OCI-LY7 (cell line): ENCODE measurements around the gene CXCL10. TPM values are rescaled to one million over a fixed set of nuclear protein-coding genes. Genes with fewer than 3 reads are reported as not detected.

Experiments
- BruUV-seq: library from RNA; stranded (reverse); fragments of 400-500 nt; replicated peaks from 2 replicates; lab custom pipeline; 2021; lab: Mats Ljungman, UMichigan
- CTCF ChIA-PET: fragments of 300-600 bp; sonication (Branson Sonifier 250); formaldehyde crosslinking; loops from one replicate; lab custom pipeline; 2022; ENCODE audit warnings: antibody characterized with exemption; ENCODE audit not compliant: unreplicated experiment; lab: Charles Lee
- POLR2A ChIA-PET: fragments of 300-600 bp; sonication (Branson Sonifier 250); formaldehyde crosslinking; loops from one replicate; lab custom pipeline; 2022; ENCODE audit warnings: antibody characterized with exemption; lab: Charles Lee
- DNase-seq: peaks from one replicate; pipeline ENCODE4 v3.0.0-alpha.2; 2015; ENCODE audit warnings: low spot score
- H2AFZ ChIP-seq: fragments of 200-600 bp; sonication (generic), shearing (Covaris generic); 2 replicates; pipeline ENCODE4 v1.6.1; 2014; ENCODE audit warnings: mild to moderate bottlenecking, antibody characterized with exemption, low read length, moderate library complexity
- H3K27ac ChIP-seq: fragments of 200-600 bp; sonication (generic); 2 replicates; pipeline ENCODE4 v1.5.1; 2014; ENCODE audit warnings: mixed run types, low read depth, mild to moderate bottlenecking, moderate library complexity, low read length, inconsistent platforms; ENCODE audit not compliant: poor library complexity, severe bottlenecking
- H3K36me3 ChIP-seq: fragments of 200-600 bp; sonication (generic); 2 replicates; pipeline ENCODE4 v1.6.1; 2014; ENCODE audit warnings: mild to moderate bottlenecking, antibody characterized with exemption, low read length, moderate library complexity, mixed read lengths; ENCODE audit not compliant: insufficient read depth
- H3K4me1 ChIP-seq: fragments of 200-600 bp; sonication (generic); 2 replicates; pipeline ENCODE4 v1.5.1; 2014; ENCODE audit warnings: mild to moderate bottlenecking, low read length; ENCODE audit not compliant: insufficient read depth, poor library complexity, severe bottlenecking
- H3K4me2 ChIP-seq: fragments of 200-600 bp; sonication (generic); 2 replicates; pipeline ENCODE4 v1.6.1; 2014; ENCODE audit warnings: mild to moderate bottlenecking, low read length
- H3K4me3 ChIP-seq: fragments of 200-600 bp; sonication (generic); 2 replicates; pipeline ENCODE4 v1.5.1; 2014; ENCODE audit warnings: mild to moderate bottlenecking, low read depth, low read length; ENCODE audit not compliant: poor library complexity, severe bottlenecking
- H3K79me2 ChIP-seq: fragments of 200-600 bp; sonication (generic); 2 replicates; pipeline ENCODE4 v1.6.1; 2016; ENCODE audit warnings: low read depth, mild to moderate bottlenecking, low read length, moderate library complexity, mixed read lengths; ENCODE audit not compliant: insufficient read depth
- H3K9me2 ChIP-seq: fragments of 200-600 bp; sonication (generic); 2 replicates; pipeline ENCODE4 v1.6.1; 2016; ENCODE audit warnings: mild to moderate bottlenecking, low read length, mixed read lengths; ENCODE audit not compliant: insufficient read depth
- H3K9me3 ChIP-seq: fragments of 200-600 bp; sonication (generic); 2 replicates; pipeline ENCODE4 v1.6.1; 2014; ENCODE audit warnings: mild to moderate bottlenecking, mixed run types, low read length, mixed read lengths
- H4K20me1 ChIP-seq: fragments of 200-600 bp; sonication (generic); 2 replicates; pipeline ENCODE4 v1.6.1; 2014; ENCODE audit warnings: mild to moderate bottlenecking, antibody characterized with exemption, low read length, moderate library complexity, mixed read lengths; ENCODE audit not compliant: insufficient read depth
- EZH2phosphoT487 ChIP-seq: fragments of 200-600 bp; sonication (generic); IDR thresholded peaks from 2 replicates; pipeline ENCODE4 v1.6.1; 2018; ENCODE audit warnings: low read depth, borderline replicate concordance, mild to moderate bottlenecking, mixed run types, antibody characterized with exemption, low read length, moderate library complexity, mixed read lengths
- intact Hi-C: fragments of 100-400 bp; cut with micrococcal nuclease; formaldehyde crosslinking; loops from one replicate; pipeline ENCODE4 v1.10.0; 2022; ENCODE audit not compliant: unreplicated experiment
- total RNA-seq, 2 experiments: library from RNA; depleted of rRNA in 1 of 2; stranded (reverse); fragments of >200 nt in 1 of 2; shearing (Covaris generic) in 1 of 2; gene quantifications; 2 replicates each; pipeline ENCODE4 v1.2.3, GENCODE V29; 2014 to 2022
- TF ChIP-seq, protein P1 (sequence below): fragments of 200-600 bp; sonication (generic); conservative IDR thresholded peaks from 2 replicates; pipeline ENCODE4 v1.5.1; 2014; ENCODE audit warnings: mild to moderate bottlenecking, antibody characterized with exemption, low read length, moderate library complexity, mixed read lengths

Gene CXCL10
- total RNA-seq, 2 experiments from 2014 or later: not detected

- Histone ChIP-seq H3K9me2 (no peaks in the 10 kb centered on the region), H3K4me1 (no peaks in the 10 kb centered on the region), H3K4me2 (no peak overlapping the region), H3K27ac (no peak overlapping the region), H3K79me2 (no peaks in the 10 kb centered on the region), H4K20me1 (no peaks in the 10 kb centered on the region), H3K4me3 (no peak overlapping the region), H3K9me3 (no peaks in the 10 kb centered on the region), H2AFZ (no peak overlapping the region), H3K36me3 (no peaks in the 10 kb centered on the region)
- DNase-seq: no peak
- no TSS peak for BruUV-seq
- TF ChIP-seq, protein P1, sequence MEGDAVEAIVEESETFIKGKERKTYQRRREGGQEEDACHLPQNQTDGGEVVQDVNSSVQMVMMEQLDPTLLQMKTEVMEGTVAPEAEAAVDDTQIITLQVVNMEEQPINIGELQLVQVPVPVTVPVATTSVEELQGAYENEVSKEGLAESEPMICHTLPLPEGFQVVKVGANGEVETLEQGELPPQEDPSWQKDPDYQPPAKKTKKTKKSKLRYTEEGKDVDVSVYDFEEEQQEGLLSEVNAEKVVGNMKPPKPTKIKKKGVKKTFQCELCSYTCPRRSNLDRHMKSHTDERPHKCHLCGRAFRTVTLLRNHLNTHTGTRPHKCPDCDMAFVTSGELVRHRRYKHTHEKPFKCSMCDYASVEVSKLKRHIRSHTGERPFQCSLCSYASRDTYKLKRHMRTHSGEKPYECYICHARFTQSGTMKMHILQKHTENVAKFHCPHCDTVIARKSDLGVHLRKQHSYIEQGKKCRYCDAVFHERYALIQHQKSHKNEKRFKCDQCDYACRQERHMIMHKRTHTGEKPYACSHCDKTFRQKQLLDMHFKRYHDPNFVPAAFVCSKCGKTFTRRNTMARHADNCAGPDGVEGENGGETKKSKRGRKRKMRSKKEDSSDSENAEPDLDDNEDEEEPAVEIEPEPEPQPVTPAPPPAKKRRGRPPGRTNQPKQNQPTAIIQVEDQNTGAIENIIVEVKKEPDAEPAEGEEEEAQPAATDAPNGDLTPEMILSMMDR: no peak
- no peak for TF ChIP-seq EZH2phosphoT487
- intact Hi-C loops: loop anchor here (2.0 kb wide), 1 partner anchor 150 kb away; no protein-coding TSS in a partner anchor
- POLR2A ChIA-PET: no interaction called here
- CTCF ChIA-PET: no interaction called here
Observed at GRCh38 chr4:76066546-76066945, 43.2 kb upstream of the CXCL10 start.

- POLR2A ChIA-PET: interaction anchor here (0.5 to 1.6 kb wide), 8 partner anchors 19 to 1932 kb away, joined by 3 to 6 read pairs (median 4); partner anchors contain the start of gene CXCL11
- intact Hi-C loops: no loop called here
- no TSS peak for BruUV-seq
Observed at GRCh38 chr4:76061982-76062381, 38.7 kb upstream of the CXCL10 start.

GRCh38 chr4:76061421-76061820 is 38.1 kb upstream of the CXCL10 start:
- Histone ChIP-seq H3K9me3 (no peaks in the 10 kb centered on the region), H2AFZ (no peak overlapping the region), H3K27ac (no peak overlapping the region), H3K79me2 (no peaks in the 10 kb centered on the region), H4K20me1 (no peaks in the 10 kb centered on the region), H3K36me3 (no peaks in the 10 kb centered on the region), H3K4me1 (no peaks in the 10 kb centered on the region), H3K4me3 (no peak overlapping the region), H3K9me2 (no peaks in the 10 kb centered on the region), H3K4me2 (no peak overlapping the region)
- BruUV-seq: no TSS peak
- POLR2A ChIA-PET: interaction anchor here (0.9 to 1.2 kb wide), 2 partner anchors 18 to 24 kb away, joined by 3 to 6 read pairs; no protein-coding TSS in a partner anchor
- intact Hi-C loops: no loop called here
- no peak for DNase-seq
- TF ChIP-seq, protein P1: no peak
- no peak for TF ChIP-seq EZH2phosphoT487
- CTCF ChIA-PET: no interaction called here

More at GRCh38 chr4:76061982-76062381, 38.7 kb upstream of the CXCL10 start:
- no peak for TF ChIP-seq EZH2phosphoT487
- TF ChIP-seq, protein P1: no peak
- Histone ChIP-seq H3K9me2 (no peaks in the 10 kb centered on the region), H3K79me2 (no peaks in the 10 kb centered on the region), H3K9me3 (no peaks in the 10 kb centered on the region), H3K4me1 (no peaks in the 10 kb centered on the region), H3K4me3 (no peak overlapping the region), H3K36me3 (no peaks in the 10 kb centered on the region), H2AFZ (no peak overlapping the region), H3K4me2 (no peak overlapping the region), H4K20me1 (no peaks in the 10 kb centered on the region), H3K27ac (no peak overlapping the region)
- CTCF ChIA-PET: interaction anchor here (1.7 kb wide), 1 partner anchor 146 kb away, joined by 4 read pairs; no protein-coding TSS in a partner anchor
- no peak for DNase-seq
